GM21360 (cell line): ENCODE results near the gene SGO1.
A peak's percentile ranks its signal among the peaks of the same experiment; 100 is the strongest.
"Not testable (repeated sequence)": the region's sequence is repeated elsewhere in the genome, so short reads cannot be mapped to it uniquely, and the experiment has no call there.

Source experiments
- ATAC-seq: cut with Tn5 transposase; IDR thresholded peaks from one replicate; pipeline ENCODE4 v1.9.1; 2021; ENCODE audit warnings: mild to moderate bottlenecking, moderate library complexity; ENCODE audit not compliant: unreplicated experiment

Gene SGO1

DNA sequence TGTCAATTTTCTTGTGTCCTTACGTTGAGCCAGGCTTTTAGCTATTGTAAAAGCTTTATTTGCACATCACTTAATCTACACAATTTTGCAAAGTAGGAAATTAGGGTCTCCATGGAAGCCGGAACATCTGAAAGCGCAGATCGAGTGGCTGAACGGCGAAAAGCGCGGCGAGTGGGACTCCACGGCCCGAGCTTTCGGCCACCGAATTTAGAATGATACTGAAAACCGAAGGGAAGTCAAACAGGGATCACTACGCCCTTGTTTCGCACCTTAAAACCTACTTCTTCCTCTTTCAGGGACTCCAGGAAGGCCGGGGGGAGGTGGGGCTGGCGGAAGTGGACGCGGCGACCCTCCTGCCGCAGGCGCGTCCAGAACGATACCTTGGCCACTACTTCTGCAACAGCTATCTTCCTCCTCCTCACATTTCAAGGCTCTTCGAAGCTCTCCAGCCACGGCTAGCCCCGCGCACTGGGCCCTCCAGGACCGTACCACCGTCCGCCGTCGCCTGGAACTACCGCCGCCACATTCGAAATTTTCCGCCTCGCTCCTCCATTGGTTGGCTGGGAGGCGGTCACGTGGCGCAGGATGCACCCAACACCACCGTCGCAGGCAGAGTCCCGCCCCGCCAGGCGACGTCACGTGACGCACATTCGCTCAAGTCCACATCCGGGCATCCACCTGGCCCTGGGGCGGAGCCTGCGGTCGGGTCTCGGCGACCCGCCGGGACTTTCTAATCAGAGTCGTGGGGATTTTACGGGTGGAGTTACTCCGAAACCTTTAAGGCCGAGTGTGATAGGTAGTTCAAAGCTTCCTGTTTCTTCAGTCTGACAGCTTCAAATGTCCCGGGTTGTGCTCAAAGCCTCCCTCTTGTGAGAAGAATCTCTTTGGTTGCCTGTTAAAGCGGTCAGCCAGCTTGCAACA is at the start of gene SGO1:
Gene SGO1 (minus strand): TSS at position 528 of the 921 bp plus-strand sequence. CDS start 2,179 bp downstream, outside the sequence.
- ATAC-seq = peak; percentile 91

GRCh38 chr3:20235796-20236195 is 49.8 kb upstream of the SGO1 start:
- no peak for ATAC-seq

- ATAC-seq = no peak
Observed at GRCh38 chr3:20232906-20233780, 47.1 kb upstream of the SGO1 start.

DNA sequence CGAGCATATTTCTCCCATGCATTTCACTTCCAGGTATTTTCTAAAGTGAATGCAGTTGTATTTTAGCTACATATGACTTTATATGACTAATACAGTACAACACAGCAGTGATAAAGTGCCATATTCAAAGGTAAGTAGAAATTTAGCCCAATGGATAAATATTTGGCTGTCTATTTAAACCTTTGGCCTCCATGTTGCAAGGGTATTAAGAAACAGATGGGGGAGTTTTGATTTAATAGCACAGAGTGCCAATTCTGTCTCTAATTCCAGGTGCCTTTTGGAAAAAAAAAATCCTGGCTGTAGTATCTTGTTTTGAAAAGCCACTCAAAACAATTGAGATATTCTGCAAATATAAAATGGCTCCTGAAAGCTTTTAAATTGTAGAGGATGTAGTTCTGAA is 44.9 kb upstream of the SGO1 start:
- ATAC-seq = no peak

DNA sequence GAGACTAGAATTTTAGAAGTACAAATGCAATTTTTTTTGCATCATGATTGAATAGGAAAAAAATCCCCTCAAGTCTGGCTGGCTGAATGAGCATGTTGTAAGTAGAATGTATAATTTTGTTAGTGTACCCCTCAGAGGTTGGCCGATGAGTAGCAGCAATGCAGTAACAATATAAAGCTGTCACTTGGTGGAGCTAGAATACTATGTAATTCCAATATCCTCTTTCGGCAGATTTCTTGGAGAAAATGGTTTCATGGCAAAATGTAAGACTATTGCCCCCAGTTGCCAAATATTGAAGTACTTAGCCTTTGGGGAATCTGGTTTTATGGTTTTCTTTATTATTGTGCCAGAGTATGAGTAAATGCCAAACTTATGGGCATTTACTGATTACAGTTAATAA is 39.8 kb upstream of the SGO1 start:
- no peak for ATAC-seq

DNA sequence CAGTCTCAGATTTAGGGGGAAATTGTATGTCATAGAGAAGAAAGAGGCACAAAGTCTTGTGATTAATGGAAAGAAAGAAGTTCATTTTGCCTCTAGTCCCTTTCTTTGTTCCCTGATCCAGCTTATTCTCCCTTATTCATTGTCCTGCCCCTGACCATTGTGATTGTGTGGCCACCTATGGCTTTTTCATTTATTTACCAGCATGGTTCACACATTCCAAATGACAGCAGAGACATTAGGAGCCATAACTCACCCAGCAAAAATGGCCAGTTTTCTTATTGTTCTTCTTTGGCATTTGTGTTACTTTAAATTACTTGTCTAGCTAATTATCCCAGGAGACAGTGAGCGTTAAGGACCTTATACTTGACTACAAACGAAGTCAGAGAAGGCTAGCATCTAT is 36.3 kb upstream of the SGO1 start:
- ATAC-seq = no peak

- ATAC-seq = no peak
Observed at GRCh38 chr3:20218215-20218614, 32.2 kb upstream of the SGO1 start.

DNA sequence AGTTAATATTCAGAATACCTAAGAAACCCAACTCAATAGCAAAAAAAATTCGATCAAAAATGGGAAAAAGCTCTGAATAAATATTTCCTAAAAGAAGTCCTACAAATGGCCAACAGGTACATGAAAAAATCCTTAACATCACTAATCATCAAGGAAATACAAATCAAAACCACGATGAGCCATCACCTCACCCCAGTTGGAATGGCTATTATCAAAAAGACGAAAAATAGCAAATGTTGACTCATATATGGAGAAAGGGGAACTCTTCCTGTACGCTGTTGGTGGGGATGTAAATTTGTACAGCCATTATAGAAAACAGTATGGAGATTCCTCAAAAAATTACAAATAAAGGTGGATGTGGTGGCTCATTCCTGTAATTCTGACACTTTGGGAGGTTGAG is 29.6 kb upstream of the SGO1 start:
- no peak for ATAC-seq

- ATAC-seq = not testable (repeated sequence)
Observed at GRCh38 chr3:20213491-20213890, 27.5 kb upstream of the SGO1 start.

DNA sequence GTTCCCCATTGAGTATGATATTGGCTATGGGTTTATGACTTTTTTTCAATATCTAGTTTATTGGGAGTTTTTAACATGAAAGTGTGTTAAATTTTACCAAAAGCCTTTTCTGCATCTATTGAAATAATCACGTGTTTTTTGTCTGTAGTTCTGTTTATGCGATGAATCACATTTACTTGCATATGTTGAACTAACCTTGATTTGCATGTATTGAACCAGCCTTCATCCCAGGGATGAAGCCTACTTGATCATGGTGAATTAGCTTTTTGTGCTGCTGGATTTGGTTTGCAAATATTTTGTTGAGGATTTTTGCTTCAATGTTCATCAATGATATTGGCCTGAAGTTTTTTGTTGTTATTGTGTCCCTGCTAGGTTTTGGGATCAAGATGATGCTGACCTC is 21.9 kb upstream of the SGO1 start:
- not testable (repeated sequence) for ATAC-seq

GRCh38 chr3:20205898-20206297 is 19.9 kb upstream of the SGO1 start:
- ATAC-seq = not testable (repeated sequence)

DNA sequence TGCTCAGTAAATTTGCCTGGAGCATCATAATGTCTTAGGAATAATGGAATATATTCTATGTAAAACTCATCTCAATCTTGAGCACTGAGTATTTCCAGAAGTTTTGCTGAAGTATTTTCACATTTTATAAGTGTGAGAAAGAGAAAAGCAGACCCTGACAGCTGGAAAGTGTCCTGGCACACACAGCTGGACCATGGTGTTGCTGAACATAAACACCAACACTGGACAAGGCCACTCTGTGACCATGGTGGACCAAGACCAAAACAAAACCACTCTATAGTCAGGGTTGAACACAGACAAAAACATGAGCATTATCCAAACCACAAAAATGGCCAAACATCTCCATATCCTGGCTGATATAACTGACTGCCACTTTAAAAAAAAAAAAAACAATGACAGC is 15.1 kb upstream of the SGO1 start:
- ATAC-seq = no peak

DNA sequence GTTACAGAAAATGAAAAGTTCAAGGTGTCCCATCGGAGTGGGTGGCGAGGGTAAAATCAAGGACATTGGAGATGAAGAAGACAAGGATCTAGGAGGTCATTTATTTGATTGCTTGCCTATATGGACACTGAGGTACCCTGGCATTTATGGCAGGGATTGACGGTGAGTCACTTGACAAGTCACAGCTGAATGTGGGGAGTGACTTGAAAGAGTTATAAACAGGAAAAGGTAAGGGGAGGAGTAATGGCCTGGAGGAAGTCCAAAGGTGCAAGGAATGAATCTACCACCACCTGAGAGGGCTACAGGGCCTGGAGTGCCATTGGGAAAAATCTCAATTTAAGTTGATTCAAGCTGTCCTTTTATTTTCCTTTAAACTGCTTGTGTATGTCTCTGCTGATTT is 11.8 kb upstream of the SGO1 start:
- no peak for ATAC-seq

DNA sequence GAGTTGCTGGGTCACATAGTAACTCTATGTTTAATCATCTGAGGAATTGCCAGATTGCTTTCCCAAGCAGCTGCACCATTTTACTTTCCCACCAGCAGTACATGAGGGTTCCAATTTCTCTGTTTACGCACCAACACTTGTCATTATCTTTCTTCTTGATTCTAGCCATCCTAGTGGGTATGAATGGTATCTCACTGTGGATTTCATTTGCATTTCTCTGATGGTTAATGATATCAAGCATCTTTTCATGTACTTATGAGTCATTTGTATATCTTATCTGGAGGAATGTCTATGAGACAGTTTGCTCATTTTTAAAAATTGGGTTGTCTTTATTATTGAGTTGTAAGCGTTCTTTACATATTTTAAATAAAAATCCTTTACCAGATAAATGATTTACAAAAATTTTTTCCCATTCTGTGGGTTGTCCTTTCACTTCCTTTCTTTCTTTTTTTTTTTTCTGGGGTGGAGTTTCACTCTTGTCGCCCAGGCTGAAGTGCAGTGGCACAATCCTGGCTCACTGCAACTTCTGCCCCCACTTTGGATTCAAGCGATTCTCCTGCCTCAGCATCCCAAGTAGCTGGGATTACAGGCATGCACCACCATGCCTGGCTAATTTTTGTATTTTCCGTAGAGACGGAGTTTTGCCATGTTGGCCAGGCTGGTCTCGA is 8.9 kb upstream of the SGO1 start:
- no peak for ATAC-seq

DNA sequence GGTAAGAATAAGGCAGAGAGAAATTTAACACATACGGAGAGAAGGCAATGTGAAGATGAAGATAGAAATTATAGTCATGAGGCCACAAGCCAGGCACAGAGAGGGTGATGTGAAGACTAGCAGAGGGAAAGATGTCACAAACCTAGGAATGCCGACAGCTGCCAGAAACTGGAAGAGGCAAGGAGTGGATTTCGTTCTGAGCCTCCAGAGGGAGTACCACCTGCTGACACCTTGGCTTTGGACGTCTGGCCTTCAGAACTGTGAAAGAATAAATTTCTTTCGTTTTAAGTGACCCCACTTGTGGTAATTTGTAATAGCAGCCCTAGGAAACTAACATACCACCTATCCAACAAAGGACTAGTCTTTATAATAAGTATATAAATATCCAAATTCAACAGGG is 5.0 kb upstream of the SGO1 start:
- no peak for ATAC-seq

GRCh38 chr3:20186600-20187004 is 596 bp upstream of the SGO1 start:
- peak; percentile 1 for ATAC-seq

GRCh38 chr3:20185331-20185678 is 701 bp downstream of the SGO1 start:
- peak; percentile 7 for ATAC-seq

- no peak for ATAC-seq
Observed at GRCh38 chr3:20182206-20182605, 3.8 kb downstream of the SGO1 start.

- no peak for ATAC-seq
Observed at GRCh38 chr3:20181276-20181675, 4.7 kb downstream of the SGO1 start.

GRCh38 chr3:20173844-20174410 is 12.1 kb downstream of the SGO1 start:
- no peak for ATAC-seq

- ATAC-seq = no peak
Observed at GRCh38 chr3:20161714-20162113, 24.3 kb downstream of the SGO1 start.
